ENCODE data around the gene NHLRC1.

DNA sequence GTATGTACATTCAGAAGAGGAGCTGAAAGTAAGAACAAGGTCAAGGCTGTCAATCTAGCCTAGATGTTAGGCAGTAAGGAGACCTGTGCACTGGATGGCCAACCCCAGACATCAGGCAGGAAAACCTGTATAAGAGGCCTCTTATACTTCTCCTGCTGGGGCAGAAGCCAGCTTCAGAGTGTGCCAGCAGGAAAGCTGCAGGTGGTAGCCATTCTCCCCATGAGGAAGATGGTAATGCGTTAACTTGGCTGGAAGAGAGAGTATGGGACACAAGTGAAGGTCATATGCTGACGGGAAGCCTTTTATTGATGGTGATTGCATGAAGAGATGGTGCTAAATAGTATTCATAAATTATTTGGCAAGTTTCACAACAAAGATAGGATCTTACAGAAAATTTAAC is 20.6 kb downstream of the NHLRC1 start:
- TF ChIP-seq, protein P1, sequence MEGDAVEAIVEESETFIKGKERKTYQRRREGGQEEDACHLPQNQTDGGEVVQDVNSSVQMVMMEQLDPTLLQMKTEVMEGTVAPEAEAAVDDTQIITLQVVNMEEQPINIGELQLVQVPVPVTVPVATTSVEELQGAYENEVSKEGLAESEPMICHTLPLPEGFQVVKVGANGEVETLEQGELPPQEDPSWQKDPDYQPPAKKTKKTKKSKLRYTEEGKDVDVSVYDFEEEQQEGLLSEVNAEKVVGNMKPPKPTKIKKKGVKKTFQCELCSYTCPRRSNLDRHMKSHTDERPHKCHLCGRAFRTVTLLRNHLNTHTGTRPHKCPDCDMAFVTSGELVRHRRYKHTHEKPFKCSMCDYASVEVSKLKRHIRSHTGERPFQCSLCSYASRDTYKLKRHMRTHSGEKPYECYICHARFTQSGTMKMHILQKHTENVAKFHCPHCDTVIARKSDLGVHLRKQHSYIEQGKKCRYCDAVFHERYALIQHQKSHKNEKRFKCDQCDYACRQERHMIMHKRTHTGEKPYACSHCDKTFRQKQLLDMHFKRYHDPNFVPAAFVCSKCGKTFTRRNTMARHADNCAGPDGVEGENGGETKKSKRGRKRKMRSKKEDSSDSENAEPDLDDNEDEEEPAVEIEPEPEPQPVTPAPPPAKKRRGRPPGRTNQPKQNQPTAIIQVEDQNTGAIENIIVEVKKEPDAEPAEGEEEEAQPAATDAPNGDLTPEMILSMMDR (IDR thresholded peaks at IDR 0.05; ENCODE audit: low read depth, low read length): no peak
- no peak for TF ChIP-seq POLR2A (IDR thresholded peaks at IDR 0.05; ENCODE audit: extremely low read depth, insufficient read length)
- TF ChIP-seq, protein P2, sequence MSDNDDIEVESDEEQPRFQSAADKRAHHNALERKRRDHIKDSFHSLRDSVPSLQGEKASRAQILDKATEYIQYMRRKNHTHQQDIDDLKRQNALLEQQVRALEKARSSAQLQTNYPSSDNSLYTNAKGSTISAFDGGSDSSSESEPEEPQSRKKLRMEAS (IDR thresholded peaks at IDR 0.05; ENCODE audit: low read depth, low read length): no peak

Measured in NB4 (cell line).